GM18520 (cell line): ENCODE measurements around the gene TBC1D14.

Experiments used
- ATAC-seq: cut with Tn5 transposase; IDR thresholded peaks from one replicate; pipeline ENCODE4 v1.9.1; 2021; ENCODE audit not compliant: unreplicated experiment

Gene TBC1D14

GRCh38 chr4:7037425-7037824, 127.8 kb downstream of the TBC1D14 start:
- no peak for ATAC-seq

- no peak for ATAC-seq
These were observed 131.1 kb downstream of the TBC1D14 start for GRCh38 chr4:7040765-7041164.

GRCh38 chr4:7041246-7041645, 131.6 kb downstream of the TBC1D14 start:
- no peak for ATAC-seq

- ATAC-seq, result no peak
These were observed 132.3 kb downstream of the TBC1D14 start for GRCh38 chr4:7041801-7042502.

DNA sequence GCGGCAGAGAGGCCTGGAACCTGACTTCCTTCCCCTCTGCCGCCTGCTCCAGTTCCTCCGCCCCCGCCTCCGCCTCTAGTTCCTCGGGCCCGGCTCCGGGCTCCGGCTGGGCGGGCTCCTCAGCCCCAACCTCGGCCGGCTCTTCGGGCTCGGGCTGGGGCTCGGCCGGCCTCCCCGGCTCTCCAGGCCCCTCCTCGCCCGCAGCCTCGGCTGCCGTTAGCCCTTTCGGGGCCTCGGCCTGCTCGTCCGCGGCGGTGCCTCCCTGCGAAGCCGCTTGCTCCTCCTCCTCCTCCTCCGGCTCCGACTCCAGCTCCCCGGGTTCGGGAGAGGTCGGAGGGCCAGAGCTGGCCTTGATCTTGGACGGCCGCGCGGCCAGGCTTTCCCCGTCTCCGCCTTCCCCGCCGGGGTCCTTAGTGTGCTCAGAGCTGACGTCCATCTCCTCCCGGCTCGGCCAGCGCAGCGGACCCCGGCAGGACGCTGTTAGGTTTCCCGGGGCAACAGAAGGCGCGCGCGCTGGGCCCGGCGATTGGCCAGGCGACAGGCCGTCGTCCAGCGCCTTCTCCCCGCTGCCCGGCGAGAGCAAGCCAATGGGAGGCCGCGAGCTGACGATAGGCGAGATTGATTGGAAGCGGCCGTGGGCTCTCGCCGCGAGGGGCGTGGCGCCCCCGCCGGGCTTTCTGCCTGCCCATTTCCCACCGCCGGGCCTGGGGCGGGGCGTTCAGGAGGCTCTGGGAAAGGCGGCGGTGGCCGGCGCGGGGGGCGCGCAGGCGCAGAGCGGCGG, 133.1 kb downstream of the TBC1D14 start:
- peak; percentile 80 for ATAC-seq

GRCh38 chr4:7043284-7044136, 133.9 kb downstream of the TBC1D14 start, which contains the start of gene TADA2B:
TADA2B (plus strand) TSS chr4:7043372; CDS start chr4:7043580, 208 bp downstream.
- peak; percentile 8 for ATAC-seq

GRCh38 chr4:7044137-7044930, 134.7 kb downstream of the TBC1D14 start:
- no peak for ATAC-seq

DNA sequence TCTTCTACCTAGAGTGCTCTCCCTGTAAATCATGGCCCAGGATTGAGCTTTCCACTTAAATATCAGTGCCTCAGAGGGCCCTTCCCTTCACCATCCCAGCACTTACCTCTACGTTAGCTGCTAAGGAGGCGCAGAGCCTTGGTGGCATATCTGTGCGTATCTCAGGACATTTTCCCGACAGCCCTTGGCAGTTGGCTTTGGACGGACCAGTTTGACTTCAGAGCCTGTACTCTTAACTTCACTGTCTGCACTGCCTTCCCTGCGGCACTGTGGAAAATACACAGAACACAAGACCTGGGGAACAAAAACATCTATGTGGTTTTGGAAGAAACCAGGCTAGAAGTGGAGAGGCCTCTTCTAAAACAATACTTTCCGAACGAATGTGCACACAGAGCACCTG, 135.9 kb downstream of the TBC1D14 start:
- no peak for ATAC-seq

DNA sequence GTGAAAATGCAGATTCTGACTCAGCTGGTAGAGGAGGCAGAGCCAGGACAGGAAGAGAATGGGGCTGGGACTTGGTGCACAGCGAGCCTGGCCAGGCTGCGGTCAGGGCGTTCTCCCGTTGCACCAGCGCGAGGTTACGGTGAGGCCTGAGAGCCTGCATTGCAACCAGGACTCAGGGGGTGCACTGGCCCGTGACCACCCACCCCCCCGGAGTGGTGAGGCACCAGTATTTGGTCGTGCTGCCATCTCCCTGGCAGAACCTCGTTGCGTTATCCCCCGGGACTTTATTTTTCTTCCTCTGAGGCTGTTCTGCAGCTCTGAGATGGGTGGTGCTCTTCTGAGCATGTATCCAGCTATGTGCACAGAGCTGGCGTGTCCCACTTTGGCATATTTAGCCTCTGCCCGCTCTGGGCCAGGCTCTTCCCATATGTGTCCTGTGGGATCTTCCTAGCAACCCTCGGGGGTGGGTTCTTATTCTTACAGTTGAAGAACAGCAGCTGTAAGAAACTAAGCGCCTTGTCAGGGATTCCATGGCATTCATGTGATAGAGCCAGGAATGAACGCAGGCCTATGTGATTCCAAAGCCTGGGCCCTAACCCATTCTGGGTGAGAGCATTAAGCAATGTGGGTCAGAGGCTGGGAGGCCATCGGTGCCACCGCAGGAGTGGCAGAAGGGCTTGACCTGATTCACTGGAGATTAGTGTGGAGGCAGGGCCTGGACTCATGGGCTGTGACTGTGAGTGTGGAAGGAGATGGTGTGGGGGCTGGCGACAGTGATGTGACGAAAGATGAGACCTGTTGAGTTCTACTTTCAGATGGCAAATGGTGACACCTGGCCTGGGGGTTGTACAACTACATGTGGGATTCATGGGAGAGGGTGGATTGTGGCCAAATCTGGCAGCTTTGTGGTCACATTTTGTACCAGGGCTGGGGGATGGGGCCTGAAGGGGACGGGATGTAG, 136.6 kb downstream of the TBC1D14 start:
- no peak for ATAC-seq

DNA sequence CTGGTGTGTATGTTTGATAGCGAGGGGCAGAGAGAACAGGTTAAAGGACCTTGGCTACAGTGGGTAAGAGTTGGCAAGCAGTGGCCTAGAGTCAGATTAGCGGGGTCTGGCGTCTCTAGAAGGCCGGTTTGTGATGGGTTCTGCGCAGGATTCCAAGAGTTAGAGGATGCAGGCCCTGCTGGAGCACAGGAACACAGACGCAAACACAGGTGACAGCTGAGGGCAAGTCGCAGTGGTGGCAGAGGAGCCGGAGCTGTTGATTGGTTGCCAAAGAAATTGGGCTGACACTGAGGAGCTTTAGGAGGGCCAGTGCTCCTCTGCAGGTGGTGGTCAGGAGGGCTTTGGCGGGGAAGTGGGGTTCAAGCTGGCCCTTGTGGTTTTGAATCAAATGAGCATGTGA, 137.3 kb downstream of the TBC1D14 start:
- ATAC-seq, result no peak

GRCh38 chr4:7048642-7049041, 139.0 kb downstream of the TBC1D14 start:
- ATAC-seq, result no peak

- ATAC-seq, result no peak
These were observed 139.7 kb downstream of the TBC1D14 start for GRCh38 chr4:7049295-7049694.

DNA sequence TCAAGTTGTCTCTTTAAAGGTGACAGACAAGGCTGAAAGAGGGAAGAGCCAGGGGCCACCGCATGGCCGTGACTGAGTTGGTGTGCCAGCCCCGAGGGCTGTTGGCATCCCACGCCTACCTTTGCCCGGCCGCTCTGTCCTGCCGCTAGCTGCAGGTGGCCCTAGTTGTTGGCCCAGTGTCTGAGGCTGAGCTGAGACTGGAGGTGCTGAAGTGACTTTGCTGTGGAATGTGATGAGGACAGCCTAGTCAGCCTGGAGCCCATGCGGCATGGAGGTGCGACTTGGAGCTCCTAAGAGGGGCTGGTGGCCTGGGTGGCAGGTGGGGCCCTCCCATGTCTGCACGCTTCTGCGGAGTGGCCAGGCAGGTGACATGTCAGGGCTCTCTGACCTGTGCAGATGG, 140.1 kb downstream of the TBC1D14 start:
- no peak for ATAC-seq

- ATAC-seq, result no peak
These were observed 141.0 kb downstream of the TBC1D14 start for GRCh38 chr4:7050481-7051143.

DNA sequence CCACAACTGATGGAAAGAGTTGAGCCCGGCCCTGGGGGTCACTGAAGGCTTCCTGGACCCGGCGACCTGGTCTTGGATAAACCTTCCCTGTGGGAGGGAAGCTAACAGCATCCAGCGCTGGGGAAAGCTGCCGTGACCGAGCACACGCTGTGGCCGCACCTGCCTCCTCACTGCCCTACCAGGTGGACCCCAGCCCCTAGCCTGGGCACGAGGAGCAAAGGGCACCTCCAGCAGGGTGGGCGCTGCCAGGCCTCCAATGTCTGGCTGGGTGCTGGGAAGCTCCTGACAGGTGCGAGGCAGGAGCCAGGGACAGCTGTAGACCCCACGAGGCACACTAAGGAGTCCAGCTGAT, 141.5 kb downstream of the TBC1D14 start:
- ATAC-seq, result no peak

- no peak for ATAC-seq
These were observed 142.3 kb downstream of the TBC1D14 start for GRCh38 chr4:7051905-7052304.

GRCh38 chr4:7052313-7052712, 142.7 kb downstream of the TBC1D14 start:
- no peak for ATAC-seq

DNA sequence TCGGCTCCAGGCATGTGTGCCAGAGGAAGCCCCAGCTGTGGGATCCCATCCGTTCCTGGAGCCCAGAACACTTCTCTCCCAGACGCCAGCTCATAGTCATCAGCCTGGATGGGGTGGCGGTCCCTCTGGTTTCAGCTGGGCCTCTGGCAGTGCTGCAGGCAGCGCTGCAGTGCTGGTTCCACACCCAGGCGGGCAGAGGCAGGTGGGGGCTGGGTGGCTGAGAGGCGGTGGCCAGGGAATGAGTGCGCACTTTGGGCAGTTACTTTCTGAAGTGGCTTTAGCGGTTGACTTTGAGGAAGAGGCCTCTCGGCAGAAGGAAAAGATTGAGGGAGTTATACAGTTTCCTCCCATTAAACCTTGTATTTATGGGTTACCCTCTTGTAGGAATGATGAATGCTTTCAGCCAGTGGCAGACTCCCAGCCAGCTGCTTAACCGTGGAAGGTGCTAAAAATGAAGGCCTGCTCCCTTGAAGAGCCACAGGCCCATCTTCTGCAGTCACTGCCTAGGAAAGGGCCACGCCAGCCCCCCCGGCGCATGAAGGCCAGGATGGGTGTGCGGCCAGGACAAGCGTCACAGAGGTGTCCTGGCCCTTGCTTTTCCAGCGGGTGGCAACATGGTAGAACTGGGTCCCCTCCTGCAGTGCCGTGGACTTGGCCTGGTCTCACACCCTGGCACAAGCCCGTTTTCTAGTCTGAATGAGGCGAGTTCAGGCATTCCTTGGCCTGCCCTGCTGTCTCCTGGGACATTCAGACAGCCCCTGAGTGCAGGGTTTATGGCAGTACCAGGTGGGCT, 143.5 kb downstream of the TBC1D14 start:
- ATAC-seq, result no peak
